Breast epithelium (tissue), 4 donors: Measurements from ENCODE around the gene ATP9A. TPM values are rescaled to one million over a fixed set of nuclear protein-coding genes. Genes with fewer than 3 reads are reported as not detected.
"Not testable (repeated sequence)": the region's sequence is repeated elsewhere in the genome, so short reads cannot be mapped to it uniquely, and the experiment has no call there.

Experiments
- DNase-seq, 2 donors: peaks; one replicate each; pipeline ENCODE4 v3.0.0-alpha.2; 2019; ENCODE audit warnings: low spot score in 2 of 2
- H3K27ac ChIP-seq, 2 donors: fragments of 200-600 bp; sonication (generic) in 1 of 2; one replicate each; pipeline ENCODE4 v1.5.1; 2016 to 2019; ENCODE audit warnings: mild to moderate bottlenecking in 1 of 2
- H3K27me3 ChIP-seq, 2 donors: fragments of 200-600 bp; sonication (generic) in 1 of 2; one replicate each; pipeline versions ENCODE4 v1.5.1 to v1.6.0; 2017 to 2019; ENCODE audit warnings: control low read depth in 1 of 2, mild to moderate bottlenecking in 1 of 2
- H3K36me3 ChIP-seq: fragments of 200-600 bp; one replicate; pipeline ENCODE4 v1.5.1; 2019
- H3K4me1 ChIP-seq, 2 donors: fragments of 200-600 bp; sonication (generic); one replicate each; pipeline ENCODE4 v1.5.1; 2016 to 2019; ENCODE audit warnings: control low read depth in 1 of 2
- H3K4me3 ChIP-seq, 3 donors: fragments of 200-600 bp; sonication (generic); 1 replicate in 2 of 3; 2 replicates in 1 of 3; pipeline ENCODE4 v1.5.1; 2016 to 2019; ENCODE audit warnings: mild to moderate bottlenecking in 3 of 3, moderate library complexity in 2 of 3
- H3K9me3 ChIP-seq, 2 donors: fragments of 200-600 bp; sonication (generic) in 1 of 2; one replicate each; pipeline ENCODE4 v1.5.1; 2016 to 2019; ENCODE audit warnings: control low read depth in 1 of 2
- POLR2A ChIP-seq: fragments of 450-650 bp; IDR thresholded peaks from one replicate; pipeline ENCODE4 v1.6.1; 2016; ENCODE audit warnings: antibody characterized with exemption, mild to moderate bottlenecking, moderate library complexity
- POLR2AphosphoS5 ChIP-seq, 3 donors: sonication (generic); formaldehyde crosslinking; IDR thresholded peaks; one replicate each; pipeline ENCODE4 v1.6.1; 2017; ENCODE audit warnings: antibody characterized with exemption in 3 of 3
- intact Hi-C: fragments of 100-400 bp; cut with DNase I; formaldehyde crosslinking; loops from one replicate; pipeline ENCODE4 v1.15.1; 2023; ENCODE audit warnings: low total_unique reads
- total RNA-seq, 3 donors: library from RNA; depleted of rRNA; stranded (reverse); fragments of >200 nt; gene quantifications; one replicate each; pipeline ENCODE4 v1.1.0, GENCODE V29; 2016
- TF ChIP-seq, protein P1 (sequence below), 3 donors: fragments of 450-650 bp; IDR thresholded peaks; one replicate each; pipeline ENCODE4 v1.5.1; 2016 to 2017; ENCODE audit warnings: antibody characterized with exemption in 3 of 3, mild to moderate bottlenecking in 3 of 3, moderate library complexity in 3 of 3

The ATP9A gene
- total RNA-seq, 3 donors from 2014 or later, result 41.6 to 98.4 (median 50.8) TPM

DNA sequence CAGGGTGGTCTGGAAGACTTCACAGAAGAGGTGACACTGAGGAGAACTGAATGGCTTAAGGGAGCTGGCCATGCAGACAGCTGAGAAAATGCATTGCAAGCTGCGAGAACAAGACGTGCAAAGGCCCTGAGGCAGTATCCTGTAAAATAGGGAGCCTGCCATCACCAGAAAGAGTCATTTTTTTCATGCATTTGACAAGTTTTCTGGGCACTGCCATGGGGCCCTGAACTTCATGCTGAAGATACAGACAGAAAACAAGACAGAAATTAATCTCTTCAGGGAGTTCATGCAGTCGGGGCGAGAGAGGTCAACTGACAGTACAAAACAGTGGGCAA lies 196.8 kb downstream of the ATP9A start:
- TF ChIP-seq POLR2A (no peak), POLR2AphosphoS5 (IDR thresholded peaks at IDR 0.05) (no peak)
- TF ChIP-seq, protein P1, sequence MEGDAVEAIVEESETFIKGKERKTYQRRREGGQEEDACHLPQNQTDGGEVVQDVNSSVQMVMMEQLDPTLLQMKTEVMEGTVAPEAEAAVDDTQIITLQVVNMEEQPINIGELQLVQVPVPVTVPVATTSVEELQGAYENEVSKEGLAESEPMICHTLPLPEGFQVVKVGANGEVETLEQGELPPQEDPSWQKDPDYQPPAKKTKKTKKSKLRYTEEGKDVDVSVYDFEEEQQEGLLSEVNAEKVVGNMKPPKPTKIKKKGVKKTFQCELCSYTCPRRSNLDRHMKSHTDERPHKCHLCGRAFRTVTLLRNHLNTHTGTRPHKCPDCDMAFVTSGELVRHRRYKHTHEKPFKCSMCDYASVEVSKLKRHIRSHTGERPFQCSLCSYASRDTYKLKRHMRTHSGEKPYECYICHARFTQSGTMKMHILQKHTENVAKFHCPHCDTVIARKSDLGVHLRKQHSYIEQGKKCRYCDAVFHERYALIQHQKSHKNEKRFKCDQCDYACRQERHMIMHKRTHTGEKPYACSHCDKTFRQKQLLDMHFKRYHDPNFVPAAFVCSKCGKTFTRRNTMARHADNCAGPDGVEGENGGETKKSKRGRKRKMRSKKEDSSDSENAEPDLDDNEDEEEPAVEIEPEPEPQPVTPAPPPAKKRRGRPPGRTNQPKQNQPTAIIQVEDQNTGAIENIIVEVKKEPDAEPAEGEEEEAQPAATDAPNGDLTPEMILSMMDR (IDR thresholded peaks at IDR 0.05), result no peak
- Histone ChIP-seq H3K36me3 (no peaks in the 10 kb centered on the region), H3K27me3 (no peaks in the 10 kb centered on the region), H3K27ac (no peak overlapping the region), H3K9me3 (peaks cover 0 to 3% of the 10 kb centered on the region in 2 donors), H3K4me3 (no peak overlapping the region), H3K4me1 (no peaks in the 10 kb centered on the region)
- no peak for DNase-seq
- intact Hi-C loops, result no loop called here

DNA sequence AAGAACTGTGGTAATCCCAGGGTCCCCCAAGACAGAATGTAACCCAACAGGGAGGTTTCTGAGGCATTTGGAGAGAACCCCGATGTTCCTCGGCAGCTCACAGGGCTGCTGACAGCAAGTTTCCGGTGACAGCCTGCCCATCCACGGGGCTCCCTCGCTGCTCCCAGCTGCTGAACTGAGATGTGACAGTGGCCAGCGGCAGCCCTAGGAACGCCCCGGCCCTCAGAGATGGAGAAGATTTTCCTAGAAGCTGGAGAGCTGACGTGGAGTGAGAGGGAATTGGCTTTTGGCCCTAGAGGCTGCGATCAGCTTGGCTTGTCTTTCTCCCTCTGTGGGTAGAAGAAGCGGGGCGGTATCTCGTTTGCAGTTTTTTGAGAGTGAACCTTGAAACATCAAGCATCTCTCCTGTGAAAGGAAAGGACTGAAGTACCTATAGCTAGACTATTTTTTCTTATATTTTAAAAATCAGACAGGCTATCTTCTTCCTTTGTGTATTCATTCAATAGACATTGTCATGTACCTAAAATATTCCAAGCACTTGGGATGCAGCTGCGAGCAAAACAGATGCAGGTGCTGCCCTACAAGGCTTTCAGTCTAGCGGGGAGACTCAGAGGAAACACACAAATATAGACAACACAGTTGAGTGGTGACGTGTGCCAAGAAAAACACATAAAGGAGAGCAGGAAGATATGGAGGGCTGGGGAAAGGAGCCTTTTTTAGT lies 197.3 kb downstream of the ATP9A start:
- Histone ChIP-seq H3K4me3 (no peak overlapping the region), H3K27ac (no peak overlapping the region), H3K27me3 (no peaks in the 10 kb centered on the region), H3K9me3 (peaks cover 0 to 3% of the 10 kb centered on the region in 2 donors), H3K4me1 (no peaks in the 10 kb centered on the region), H3K36me3 (no peaks in the 10 kb centered on the region)
- TF ChIP-seq POLR2AphosphoS5 (IDR thresholded peaks at IDR 0.05) (no peak), POLR2A (no peak)
- TF ChIP-seq, protein P1 (IDR thresholded peaks at IDR 0.05), result no peak
- no peak for DNase-seq
- intact Hi-C loops, result no loop called here

DNA sequence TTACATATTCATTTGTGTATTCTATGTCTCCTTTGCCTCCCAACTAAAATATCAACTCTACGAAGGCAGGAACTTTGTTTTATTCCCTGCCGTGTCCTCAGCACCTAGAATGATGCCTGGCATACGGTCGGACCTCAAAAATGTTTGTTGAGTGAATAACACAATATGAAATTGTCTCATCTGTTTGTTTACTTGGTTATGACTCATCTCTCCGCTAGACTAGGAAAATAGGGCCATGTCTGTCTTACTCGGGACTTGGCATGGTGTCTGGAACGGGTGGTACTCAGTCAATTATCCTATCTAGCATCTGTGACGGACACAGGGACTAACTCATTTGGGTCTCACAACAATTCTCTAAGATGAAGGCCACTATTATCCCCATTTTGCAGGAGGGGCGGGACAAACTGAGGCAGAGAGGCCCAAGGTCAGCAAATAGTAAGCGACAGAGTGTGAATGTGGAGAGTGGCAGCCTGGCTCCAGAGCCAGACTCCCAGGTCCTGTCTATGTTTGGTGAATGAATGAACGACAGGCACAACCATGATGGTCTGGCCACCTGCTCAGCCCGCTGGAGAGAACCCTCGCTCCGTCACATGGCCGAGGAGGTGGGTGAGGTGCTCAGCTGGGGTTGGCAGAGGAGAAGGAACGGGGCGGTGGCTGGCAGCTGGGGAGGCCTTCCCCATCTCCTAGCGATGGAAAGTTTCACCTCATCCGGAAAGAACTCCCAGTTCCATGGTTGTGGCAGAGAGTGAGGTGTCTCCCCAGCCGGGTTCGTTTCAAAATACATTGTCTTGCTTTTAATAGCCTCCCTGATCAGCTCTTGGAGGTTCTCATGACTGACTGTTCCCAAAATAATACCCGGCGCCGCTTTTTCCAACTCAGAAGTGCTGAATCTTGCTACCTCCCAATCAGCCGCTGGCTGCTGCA lies 198.1 kb downstream of the ATP9A start:
- peaks cover 0 to 3% of the 10 kb centered on the region in 2 donors for H3K9me3 ChIP-seq
- no peaks in the 10 kb centered on the region for H3K36me3 ChIP-seq
- H3K4me1 ChIP-seq, result no peaks in the 10 kb centered on the region
- intact Hi-C loops, result no loop called here
- DNase-seq, result no peak
- H3K27me3 ChIP-seq, result no peaks in the 10 kb centered on the region
- H3K27ac ChIP-seq, result no peak overlapping the region
- H3K4me3 ChIP-seq, result no peak overlapping the region
- TF ChIP-seq POLR2AphosphoS5 (IDR thresholded peaks at IDR 0.05), result no peak
- TF ChIP-seq, protein P1 (IDR thresholded peaks at IDR 0.05), result no peak
- TF ChIP-seq POLR2A, result no peak

DNA sequence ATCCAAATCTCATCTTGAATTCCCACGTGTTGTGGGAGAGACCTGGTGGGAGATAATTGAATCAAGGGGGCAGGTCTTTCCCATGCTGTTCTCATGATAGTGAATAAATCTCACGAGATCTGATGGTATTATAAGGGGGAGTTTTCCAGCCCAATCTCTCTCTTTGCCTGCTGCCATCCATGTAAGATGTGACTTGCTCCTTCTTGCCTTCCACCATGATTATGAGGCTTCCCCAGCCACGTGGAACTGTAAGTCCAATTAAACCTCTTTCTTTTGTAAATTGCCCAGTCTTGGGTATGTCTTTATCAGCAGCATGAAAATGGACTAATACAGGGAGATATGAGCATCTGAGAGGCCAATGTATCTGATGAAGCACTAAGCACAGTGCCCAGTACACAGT lies 199.7 kb downstream of the ATP9A start:
- H3K4me1 ChIP-seq, H3K4me3 ChIP-seq, intact Hi-C loops, H3K27me3 ChIP-seq, DNase-seq, H3K36me3 ChIP-seq, H3K9me3 ChIP-seq, H3K27ac ChIP-seq: not testable (repeated sequence)

DNA sequence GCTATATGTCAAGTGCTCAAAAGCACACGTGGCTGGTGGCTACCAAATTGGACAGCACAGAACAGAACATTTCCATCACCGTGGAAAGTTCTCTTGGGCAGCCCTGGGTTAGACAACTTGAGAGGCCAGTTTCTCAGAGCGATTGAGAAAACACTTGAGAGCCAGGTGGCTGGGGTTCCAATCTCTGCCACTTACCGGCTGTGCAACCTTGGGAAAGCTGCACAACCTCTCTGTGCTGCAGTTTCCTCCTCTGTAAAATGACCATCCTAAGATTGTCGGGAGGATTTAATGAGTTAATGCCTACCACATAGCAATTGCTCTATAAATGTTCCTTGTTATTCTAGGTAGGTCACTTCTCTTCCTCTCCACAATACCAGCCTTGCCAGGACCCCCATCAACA lies 200.6 kb downstream of the ATP9A start:
- TF ChIP-seq, protein P1 (IDR thresholded peaks at IDR 0.05), result no peak
- TF ChIP-seq POLR2AphosphoS5 (IDR thresholded peaks at IDR 0.05) (no peak), POLR2A (no peak)
- H3K27me3 ChIP-seq, result no peaks in the 10 kb centered on the region
- no peaks in the 10 kb centered on the region for H3K36me3 ChIP-seq
- intact Hi-C loops, result no loop called here
- no peaks in the 10 kb centered on the region for H3K4me1 ChIP-seq
- H3K9me3 ChIP-seq, result no peaks in the 10 kb centered on the region
- DNase-seq, result no peak
- H3K27ac ChIP-seq, result no peak overlapping the region
- H3K4me3 ChIP-seq, result no peak overlapping the region
